ACC112 (cell line): ENCODE data around the gene PLEKHH2.
"Not testable (repeated sequence)": the region's sequence is repeated elsewhere in the genome, so short reads cannot be mapped to it uniquely, and the experiment has no call there.

Source experiments
- H2AFZ ChIP-seq: fragments of 200-600 bp; sonication (generic); one replicate; pipeline ENCODE4 v1.6.0; 2017; ENCODE audit warnings: antibody characterized with exemption, low read length; ENCODE audit not compliant: unreplicated experiment
- H3K27ac ChIP-seq: fragments of 200-600 bp; sonication (generic); 2 replicates; pipeline ENCODE4 v1.5.1; 2014; ENCODE audit warnings: low read depth, mild to moderate bottlenecking, antibody characterized with exemption, low read length, moderate library complexity
- H3K27me3 ChIP-seq: fragments of 200-600 bp; sonication (generic); 2 replicates; pipeline ENCODE4 v1.6.1; 2014; ENCODE audit warnings: mild to moderate bottlenecking, antibody characterized with exemption, low read length, moderate library complexity, mixed read lengths; ENCODE audit not compliant: insufficient read depth
- H3K36me3 ChIP-seq: fragments of 200-600 bp; sonication (generic); 2 replicates; pipeline ENCODE4 v1.6.1; 2016; ENCODE audit warnings: mild to moderate bottlenecking, antibody characterized with exemption, low read length, moderate library complexity, mixed read lengths; ENCODE audit not compliant: insufficient read depth
- H3K4me1 ChIP-seq: fragments of 200-600 bp; sonication (generic); one replicate; pipeline ENCODE4 v1.6.1; 2016; ENCODE audit warnings: low read length, mixed read lengths; ENCODE audit not compliant: insufficient read depth, unreplicated experiment, control insufficient read depth
- H3K4me3 ChIP-seq: fragments of 200-600 bp; sonication (generic); 2 replicates; pipeline ENCODE4 v1.5.1; 2014; ENCODE audit warnings: mild to moderate bottlenecking, low read depth, low read length
- H3K79me2 ChIP-seq: fragments of 200-600 bp; sonication (generic); one replicate; pipeline ENCODE4 v1.6.0; 2016; ENCODE audit warnings: low read length; ENCODE audit not compliant: control insufficient read depth, unreplicated experiment, insufficient read depth

The PLEKHH2 gene

DNA sequence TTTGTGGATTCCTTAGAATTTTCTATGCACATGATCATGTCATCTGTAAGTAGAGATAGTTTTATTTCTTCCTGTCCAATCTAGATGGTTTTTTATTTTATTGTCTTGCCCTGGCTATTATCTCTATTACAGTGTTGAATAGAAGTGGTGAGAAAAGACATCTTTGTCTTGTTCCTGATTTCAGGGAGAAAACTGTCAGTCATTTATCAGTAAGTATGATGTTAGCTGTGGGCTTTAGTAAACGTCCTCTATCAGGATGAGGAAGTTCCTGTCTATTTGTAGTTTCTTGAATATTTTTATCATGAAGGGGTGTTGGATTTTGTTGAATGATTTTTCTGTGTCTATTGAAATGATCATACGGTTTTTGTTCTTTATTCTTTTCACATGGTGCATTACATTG is 5.3 kb downstream of the PLEKHH2 start:
- no peaks in the 10 kb centered on the region for H3K36me3 ChIP-seq
- H3K4me1 ChIP-seq = no peaks in the 10 kb centered on the region
- H3K27me3 ChIP-seq = no peaks in the 10 kb centered on the region
- no peak overlapping the region for H3K4me3 ChIP-seq
- H2AFZ ChIP-seq = no peak overlapping the region
- H3K79me2 ChIP-seq = no peaks in the 10 kb centered on the region
- H3K27ac ChIP-seq = no peak overlapping the region

DNA sequence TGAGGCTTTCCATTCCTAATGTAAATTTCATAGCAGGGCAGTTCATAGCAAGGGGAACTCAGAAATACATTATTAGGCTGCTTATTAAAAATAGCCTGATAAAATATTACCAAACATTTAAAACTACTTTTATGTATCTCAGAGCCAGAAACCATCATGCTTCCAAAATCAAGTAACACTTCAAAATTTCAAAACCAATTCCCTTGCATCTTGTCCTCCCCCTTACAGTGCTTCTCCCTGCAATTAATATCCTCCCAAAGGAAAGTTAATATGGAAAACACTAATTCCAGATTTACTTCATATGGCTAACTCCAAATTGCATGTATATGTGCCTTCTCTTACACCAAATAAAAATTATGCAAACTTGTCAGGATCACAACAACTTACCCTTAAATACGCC is 6.6 kb downstream of the PLEKHH2 start:
- H3K4me3 ChIP-seq = no peak overlapping the region
- no peaks in the 10 kb centered on the region for H3K27me3 ChIP-seq
- no peaks in the 10 kb centered on the region for H3K36me3 ChIP-seq
- no peak overlapping the region for H2AFZ ChIP-seq
- no peak overlapping the region for H3K27ac ChIP-seq
- H3K79me2 ChIP-seq = no peaks in the 10 kb centered on the region
- H3K4me1 ChIP-seq = no peaks in the 10 kb centered on the region

GRCh38 chr2:43648994-43649701 is 12.1 kb downstream of the PLEKHH2 start:
- H3K79me2 ChIP-seq = no peaks in the 10 kb centered on the region
- H3K4me1 ChIP-seq = no peaks in the 10 kb centered on the region
- H3K27me3 ChIP-seq = no peaks in the 10 kb centered on the region
- H3K36me3 ChIP-seq = no peaks in the 10 kb centered on the region
- H3K4me3 ChIP-seq = no peak overlapping the region
- H3K27ac ChIP-seq = no peak overlapping the region
- no peak overlapping the region for H2AFZ ChIP-seq

DNA sequence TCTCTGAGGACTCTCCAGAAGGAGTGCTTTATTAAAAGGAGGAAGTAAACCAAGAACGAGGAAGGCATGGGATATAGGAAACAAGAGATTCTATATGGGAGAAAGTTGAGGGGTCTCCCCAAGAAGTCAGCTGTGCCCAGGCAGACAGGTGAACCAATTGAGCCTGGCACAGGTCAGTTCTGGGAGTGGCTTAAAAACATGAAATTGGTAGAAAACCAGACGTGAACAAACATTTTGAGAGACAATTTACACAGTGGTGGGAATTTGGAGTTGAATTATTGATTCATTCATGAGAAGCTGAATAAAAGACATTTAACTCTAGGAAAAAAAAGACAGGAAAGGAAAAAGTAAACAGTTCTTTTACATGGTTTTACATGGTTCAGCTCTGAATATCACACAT is 16.4 kb downstream of the PLEKHH2 start:
- H3K27ac ChIP-seq = no peak overlapping the region
- no peak overlapping the region for H3K4me3 ChIP-seq
- no peaks in the 10 kb centered on the region for H3K79me2 ChIP-seq
- no peaks in the 10 kb centered on the region for H3K4me1 ChIP-seq
- H2AFZ ChIP-seq = no peak overlapping the region
- no peaks in the 10 kb centered on the region for H3K36me3 ChIP-seq
- no peaks in the 10 kb centered on the region for H3K27me3 ChIP-seq

DNA sequence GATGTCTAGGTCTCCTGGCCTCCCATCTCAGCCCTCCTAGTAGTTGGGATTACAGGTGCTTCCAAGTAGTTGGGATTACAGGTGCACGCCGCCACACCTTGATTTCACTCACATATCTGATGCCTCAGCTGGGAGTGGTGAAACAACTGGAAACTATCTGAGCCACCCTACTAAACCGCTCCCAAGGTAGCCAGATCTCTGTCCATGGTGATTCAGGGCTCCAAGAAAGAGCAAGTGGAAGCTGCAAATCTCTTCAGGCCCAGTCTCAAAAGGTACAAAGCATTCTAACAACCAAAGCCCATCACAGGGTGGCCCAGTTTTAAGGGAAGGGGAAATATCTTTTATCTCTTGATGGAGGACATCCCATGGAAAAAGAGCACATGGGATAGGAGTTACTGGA is 20.2 kb downstream of the PLEKHH2 start:
- H3K79me2 ChIP-seq = no peaks in the 10 kb centered on the region
- H3K27ac ChIP-seq = no peak overlapping the region
- H3K36me3 ChIP-seq = no peaks in the 10 kb centered on the region
- H2AFZ ChIP-seq = no peak overlapping the region
- H3K27me3 ChIP-seq = no peaks in the 10 kb centered on the region
- no peak overlapping the region for H3K4me3 ChIP-seq
- no peaks in the 10 kb centered on the region for H3K4me1 ChIP-seq

DNA sequence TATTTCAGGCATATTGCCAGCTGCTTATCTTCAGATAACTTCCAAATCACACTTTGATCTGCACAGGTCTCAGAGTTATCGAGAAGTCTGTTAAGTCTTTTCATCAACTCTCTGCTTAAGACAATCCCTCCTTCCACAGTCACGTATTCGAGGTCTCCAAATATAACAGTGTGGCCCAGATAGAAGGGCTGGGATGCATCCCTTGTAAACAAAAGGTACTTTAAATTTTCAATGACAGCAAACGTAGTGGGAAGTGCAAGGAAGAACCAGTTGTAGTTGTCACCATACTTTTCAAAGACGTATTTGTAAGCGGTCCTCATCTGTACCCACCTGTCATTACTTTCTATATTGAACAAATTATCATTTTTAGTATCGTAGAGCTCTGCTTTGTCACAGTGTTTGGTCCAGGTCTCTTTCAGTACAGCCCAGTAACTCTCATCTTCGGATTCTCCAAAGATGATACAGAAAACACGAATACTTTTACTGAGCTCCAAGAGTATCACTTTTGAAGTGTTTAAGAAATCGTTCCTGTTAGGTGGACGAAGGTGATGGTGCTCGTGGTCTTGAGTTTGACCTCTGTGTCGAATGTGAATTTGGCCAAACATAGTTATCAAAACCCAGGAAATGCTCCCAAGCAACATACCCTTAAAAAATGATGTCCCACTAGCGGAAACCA is 38.7 kb downstream of the PLEKHH2 start:
- peaks cover 5% of the 10 kb centered on the region for H3K4me1 ChIP-seq
- no peak overlapping the region for H3K27ac ChIP-seq
- no peaks in the 10 kb centered on the region for H3K27me3 ChIP-seq
- H3K4me3 ChIP-seq = peak overlapping the region; percentile 87
- H3K79me2 ChIP-seq = no peaks in the 10 kb centered on the region
- H3K36me3 ChIP-seq = no peaks in the 10 kb centered on the region
- H2AFZ ChIP-seq = peak overlapping the region; percentile 100

GRCh38 chr2:43676322-43677050 is 39.4 kb downstream of the PLEKHH2 start, which contains the start of gene C1GALT1C1L:
C1GALT1C1L (minus strand) TSS chr2:43676429; CDS start chr2:43676322, 107 bp downstream.
- Histone ChIP-seq H3K27ac (no peak within 1 kb of the TSS), H2AFZ (peak within 1 kb of the TSS; percentile 100), H3K36me3 (no peaks in the 10 kb centered on the region), H3K27me3 (no peaks in the 10 kb centered on the region), H3K4me3 (peak within 1 kb of the TSS; percentile 87), H3K79me2 (no peaks in the 10 kb centered on the region), H3K4me1 (peaks cover 5% of the 10 kb centered on the region)

GRCh38 chr2:43677783-43678182 is 40.7 kb downstream of the PLEKHH2 start:
- H3K27ac ChIP-seq, H3K36me3 ChIP-seq, H3K4me1 ChIP-seq, H3K4me3 ChIP-seq, H3K27me3 ChIP-seq, H3K79me2 ChIP-seq, H2AFZ ChIP-seq: not testable (repeated sequence)

GRCh38 chr2:43685357-43685756 is 48.3 kb downstream of the PLEKHH2 start:
- no peaks in the 10 kb centered on the region for H3K79me2 ChIP-seq
- no peak overlapping the region for H2AFZ ChIP-seq
- H3K4me1 ChIP-seq = no peaks in the 10 kb centered on the region
- H3K4me3 ChIP-seq = no peak overlapping the region
- no peaks in the 10 kb centered on the region for H3K27me3 ChIP-seq
- no peak overlapping the region for H3K27ac ChIP-seq
- H3K36me3 ChIP-seq = no peaks in the 10 kb centered on the region

- no peaks in the 10 kb centered on the region for H3K79me2 ChIP-seq
- H3K4me1 ChIP-seq = no peaks in the 10 kb centered on the region
- no peak overlapping the region for H2AFZ ChIP-seq
- no peaks in the 10 kb centered on the region for H3K27me3 ChIP-seq
- H3K4me3 ChIP-seq = no peak overlapping the region
- no peaks in the 10 kb centered on the region for H3K36me3 ChIP-seq
- H3K27ac ChIP-seq = no peak overlapping the region
Observed at GRCh38 chr2:43689999-43690398, 52.9 kb downstream of the PLEKHH2 start.
